GM12891 (cell line): ENCODE data around the gene MUC6.

Experiments
- DNase-seq: peaks from one replicate; pipeline ENCODE4 v3.0.0; 2011; ENCODE audit warnings: low spot score; ENCODE audit not compliant: insufficient read length
- FAIRE-seq: peaks from 2 replicates; lab custom pipeline; 2011; peaks lifted over from hg19 to GRCh38; lab: Jason Lieb, UNC
- PAX5 ChIP-seq: IDR thresholded peaks from 2 replicates; pipeline ENCODE4 v1.6.1; 2011; ENCODE audit warnings: low read length, moderate library complexity, mild to moderate bottlenecking; ENCODE audit not compliant: insufficient read depth, severe bottlenecking
- POLR2A ChIP-seq: IDR thresholded peaks from 2 replicates; pipeline ENCODE4 v1.6.1; 2011; ENCODE audit warnings: low read depth, low read length, control low read depth
- POLR2AphosphoS5 ChIP-seq: IDR thresholded peaks from 2 replicates; pipeline ENCODE4 v1.6.1; 2011; ENCODE audit warnings: low read depth, low read length, control low read depth
- POU2F2 ChIP-seq: IDR thresholded peaks from 2 replicates; pipeline ENCODE4 v1.6.1; 2011; ENCODE audit warnings: low read depth, mild to moderate bottlenecking, control low read depth, low read length, moderate library complexity
- SPI1 ChIP-seq: IDR thresholded peaks from 2 replicates; pipeline ENCODE4 v1.6.1; 2011; ENCODE audit warnings: low read depth, low read length, control low read depth
- TAF1 ChIP-seq: IDR thresholded peaks from 2 replicates; pipeline ENCODE4 v1.6.1; 2011; ENCODE audit warnings: low read depth, low read length, control low read depth

The MUC6 gene

GRCh38 chr11:1039481-1040427 lies 3.2 kb upstream of the MUC6 start:
- FAIRE-seq (no peak), DNase-seq (no peak)
- TF ChIP-seq POLR2A (no peak), PAX5 (no peak), POU2F2 (no peak), POLR2AphosphoS5 (no peak), SPI1 (no peak)

- FAIRE-seq (no peak), DNase-seq (no peak)
- TF ChIP-seq SPI1 (no peak), POU2F2 (no peak), PAX5 (no peak), POLR2A (no peak), TAF1 (no peak), POLR2AphosphoS5 (no peak)
Observed at GRCh38 chr11:1038921-1039320, 2.4 kb upstream of the MUC6 start.

- TF ChIP-seq SPI1, result no peak
- TF ChIP-seq POLR2A, result no peak
- no peak for TF ChIP-seq POLR2AphosphoS5
- no peak for TF ChIP-seq TAF1
- no peak for TF ChIP-seq POU2F2
- TF ChIP-seq PAX5, result no peak
- DNase-seq (no peak), FAIRE-seq (no peak)
Observed at GRCh38 chr11:1038361-1038760, 1.8 kb upstream of the MUC6 start.

GRCh38 chr11:1037506-1038055 lies 1.1 kb upstream of the MUC6 start:
- no peak for TF ChIP-seq POLR2A
- no peak for TF ChIP-seq POLR2AphosphoS5
- FAIRE-seq (no peak), DNase-seq (no peak)

- no peak for TF ChIP-seq POLR2A
- no peak for TF ChIP-seq TAF1
- TF ChIP-seq SPI1, result no peak
- TF ChIP-seq POU2F2, result no peak
- TF ChIP-seq POLR2AphosphoS5, result no peak
- no peak for TF ChIP-seq PAX5
- FAIRE-seq (no peak), DNase-seq (no peak)
Observed at GRCh38 chr11:1036931-1037330, 413 bp upstream of the MUC6 start.

- DNase-seq (no peak), FAIRE-seq (no peak)
- TF ChIP-seq SPI1 (no peak), PAX5 (no peak), POLR2A (no peak), POU2F2 (no peak), TAF1 (no peak), POLR2AphosphoS5 (no peak)
Observed at GRCh38 chr11:1035577-1036283, 788 bp downstream of the MUC6 start.

GRCh38 chr11:1034456-1035295 lies 1.8 kb downstream of the MUC6 start:
- DNase-seq (no peak), FAIRE-seq (no peak)
- TF ChIP-seq POLR2AphosphoS5, result no peak
- TF ChIP-seq POLR2A, result no peak
- no peak for TF ChIP-seq POU2F2
- no peak for TF ChIP-seq TAF1
- no peak for TF ChIP-seq PAX5
- TF ChIP-seq SPI1, result no peak

GRCh38 chr11:1034001-1034400 lies 2.5 kb downstream of the MUC6 start:
- TF ChIP-seq POU2F2 (no peak), PAX5 (no peak), POLR2AphosphoS5 (no peak), SPI1 (no peak), POLR2A (no peak), TAF1 (no peak)
- no peak for FAIRE-seq

More at GRCh38 chr11:1034001-1034400, 2.5 kb downstream of the MUC6 start:
- no peak for DNase-seq
